ENCODE measurements around the gene TRAM2.

The TRAM2 gene

GRCh38 chr6:52550014-52550575, 26.8 kb downstream of the TRAM2 start:
- no peak for DNase-seq (ENCODE audit: extremely low read depth, low read depth)
- TF ChIP-seq, protein P1, sequence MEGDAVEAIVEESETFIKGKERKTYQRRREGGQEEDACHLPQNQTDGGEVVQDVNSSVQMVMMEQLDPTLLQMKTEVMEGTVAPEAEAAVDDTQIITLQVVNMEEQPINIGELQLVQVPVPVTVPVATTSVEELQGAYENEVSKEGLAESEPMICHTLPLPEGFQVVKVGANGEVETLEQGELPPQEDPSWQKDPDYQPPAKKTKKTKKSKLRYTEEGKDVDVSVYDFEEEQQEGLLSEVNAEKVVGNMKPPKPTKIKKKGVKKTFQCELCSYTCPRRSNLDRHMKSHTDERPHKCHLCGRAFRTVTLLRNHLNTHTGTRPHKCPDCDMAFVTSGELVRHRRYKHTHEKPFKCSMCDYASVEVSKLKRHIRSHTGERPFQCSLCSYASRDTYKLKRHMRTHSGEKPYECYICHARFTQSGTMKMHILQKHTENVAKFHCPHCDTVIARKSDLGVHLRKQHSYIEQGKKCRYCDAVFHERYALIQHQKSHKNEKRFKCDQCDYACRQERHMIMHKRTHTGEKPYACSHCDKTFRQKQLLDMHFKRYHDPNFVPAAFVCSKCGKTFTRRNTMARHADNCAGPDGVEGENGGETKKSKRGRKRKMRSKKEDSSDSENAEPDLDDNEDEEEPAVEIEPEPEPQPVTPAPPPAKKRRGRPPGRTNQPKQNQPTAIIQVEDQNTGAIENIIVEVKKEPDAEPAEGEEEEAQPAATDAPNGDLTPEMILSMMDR (IDR thresholded peaks at IDR 0.05; ENCODE audit: low read depth, low read length), result no peak

DNA sequence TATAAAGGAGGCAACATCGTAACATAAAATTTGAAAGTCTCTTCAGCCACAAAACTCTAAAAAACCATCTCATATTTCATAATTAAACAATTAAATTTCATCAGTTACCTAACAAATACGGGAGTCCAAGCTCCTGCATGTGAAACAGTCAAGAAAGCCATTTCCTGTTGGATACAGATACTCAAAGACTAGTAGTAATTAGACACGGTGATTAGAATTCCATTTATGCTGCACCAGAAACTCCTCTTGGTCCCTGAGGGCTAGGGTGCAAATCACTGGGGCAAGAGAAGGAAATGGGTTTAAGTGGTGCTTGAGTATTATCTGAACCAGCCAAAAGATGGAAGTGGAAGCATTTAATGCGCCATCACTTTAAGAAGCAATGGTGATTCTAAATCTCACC, 27.4 kb downstream of the TRAM2 start:
- no peak for DNase-seq (ENCODE audit: extremely low read depth, low read depth)
- TF ChIP-seq, protein P1 (IDR thresholded peaks at IDR 0.05; ENCODE audit: low read depth, low read length), result no peak

DNA sequence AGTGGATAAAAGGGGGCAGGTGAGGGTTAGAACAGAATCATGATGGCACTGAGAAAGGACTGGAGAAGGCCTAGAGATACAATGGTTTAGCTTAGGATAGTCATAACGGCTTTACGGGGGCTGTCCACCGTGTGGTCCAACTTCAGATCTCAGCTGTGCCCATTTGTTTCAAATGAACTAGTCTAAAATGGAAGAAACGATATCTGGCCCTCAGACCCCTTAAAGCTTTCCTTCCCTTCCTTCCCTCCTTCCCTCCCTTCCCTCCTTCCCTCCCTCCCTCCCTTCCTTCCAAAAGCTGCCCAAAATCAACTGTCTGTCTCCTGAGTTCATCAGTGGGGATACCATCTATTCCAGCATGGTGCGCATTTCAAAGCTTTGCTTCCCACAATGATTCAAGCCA, 27.9 kb downstream of the TRAM2 start:
- TF ChIP-seq, protein P1 (IDR thresholded peaks at IDR 0.05; ENCODE audit: low read depth, low read length), result no peak
- DNase-seq (ENCODE audit: extremely low read depth, low read depth), result no peak

DNA sequence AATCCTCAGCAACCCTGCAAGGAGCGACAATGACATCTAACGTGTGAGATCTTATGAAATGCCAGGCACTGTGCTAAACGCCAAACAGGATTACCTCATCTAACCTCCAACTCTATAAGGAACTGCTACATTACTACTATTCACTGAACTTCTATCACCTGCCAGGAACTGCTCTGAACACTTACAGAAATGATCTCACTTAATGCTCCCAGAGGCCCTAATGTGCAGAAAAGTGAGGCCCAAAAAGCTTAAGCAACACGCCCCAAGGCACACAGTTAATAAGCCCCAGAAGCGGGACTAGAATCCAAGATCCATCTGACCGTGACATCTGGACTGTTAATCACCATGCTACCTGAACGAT, 28.5 kb downstream of the TRAM2 start:
- TF ChIP-seq, protein P1 (IDR thresholded peaks at IDR 0.05; ENCODE audit: low read depth, low read length), result no peak
- no peak for DNase-seq (ENCODE audit: extremely low read depth, low read depth)

GRCh38 chr6:52547647-52548352, 29.1 kb downstream of the TRAM2 start:
- DNase-seq (ENCODE audit: extremely low read depth, low read depth), result no peak
- TF ChIP-seq, protein P1 (IDR thresholded peaks at IDR 0.05; ENCODE audit: low read depth, low read length), result no peak

DNA sequence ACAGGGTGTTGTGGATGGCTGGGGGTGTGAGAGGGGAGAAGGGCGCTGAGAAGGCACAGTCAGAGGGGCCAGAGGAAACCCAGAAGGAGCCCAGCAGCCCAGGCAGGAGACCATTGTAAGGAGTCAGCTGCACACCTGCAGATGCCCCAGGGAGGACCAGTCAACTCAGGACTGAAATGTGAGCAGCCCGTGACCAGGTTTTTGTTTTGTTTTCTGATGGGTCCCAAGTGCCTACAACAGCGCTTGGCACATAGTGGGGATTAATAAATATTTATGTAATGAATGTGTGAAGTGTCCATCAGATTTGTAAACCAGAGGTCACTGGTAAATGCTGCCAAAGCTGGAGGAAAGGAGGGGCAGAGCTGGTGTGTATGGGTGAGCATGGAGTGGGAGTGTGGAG, 30.2 kb downstream of the TRAM2 start:
- no peak for DNase-seq (ENCODE audit: extremely low read depth, low read depth)
- TF ChIP-seq, protein P1 (IDR thresholded peaks at IDR 0.05; ENCODE audit: low read depth, low read length), result no peak

DNA sequence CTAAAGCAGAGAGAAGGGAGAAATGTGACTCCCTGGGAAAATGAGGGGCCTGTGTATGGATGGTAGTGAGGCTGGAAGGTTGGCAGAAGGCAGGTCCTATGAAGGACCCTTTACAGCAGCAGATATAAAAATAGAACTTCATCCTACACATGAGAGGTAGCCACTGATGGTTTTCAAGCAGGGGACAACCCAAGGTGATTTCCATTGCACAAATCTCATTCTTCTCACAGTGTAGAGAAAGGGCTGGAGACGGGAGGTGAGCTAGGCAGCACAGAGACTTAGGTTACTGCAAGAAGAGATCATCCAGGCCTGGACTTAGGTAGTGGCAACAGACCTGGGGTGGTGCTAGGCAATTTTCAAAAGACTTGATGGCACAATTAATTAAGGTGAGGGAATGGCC, 30.7 kb downstream of the TRAM2 start:
- TF ChIP-seq, protein P1 (IDR thresholded peaks at IDR 0.05; ENCODE audit: low read depth, low read length), result no peak
- no peak for DNase-seq (ENCODE audit: extremely low read depth, low read depth)
